Activated CD8-positive, alpha-beta T cell treated with anti-CD3 and anti-CD28 coated beads for 36 hours (primary cell): Measurements from ENCODE around the gene RAD21L1. TPM values are rescaled to one million over a fixed set of nuclear protein-coding genes. Genes with fewer than 3 reads are reported as not detected.

ENCODE experiments used
- ATAC-seq: fragments of 200-7000 bp; cut with Tn5 transposase; one replicate; pipeline ENCODE4 v1.10.0; 2021; ENCODE audit warnings: mild to moderate bottlenecking, moderate library complexity
- CTCF ChIA-PET: fragments of 350-600 bp; sonication (Branson Sonifier 250); formaldehyde crosslinking; loops from one replicate; lab custom pipeline; 2021; ENCODE audit warnings: antibody characterized with exemption; lab: Charles Lee
- POLR2A ChIA-PET: fragments of 350-600 bp; sonication (Branson Sonifier 250); formaldehyde crosslinking; loops from one replicate; lab custom pipeline; 2021; ENCODE audit warnings: antibody characterized with exemption; lab: Charles Lee
- DNase-seq: peaks from one replicate; pipeline ENCODE4 v3.0.0-alpha.2; 2020
- H3K27ac Mint-ChIP-seq: one replicate; pipeline ENCODE4 v1.8.0; 2021; ENCODE audit warnings: mild to moderate bottlenecking, mixed read lengths
- H3K27me3 Mint-ChIP-seq: one replicate; pipeline ENCODE4 v1.8.0; 2021; ENCODE audit warnings: mixed read lengths
- H3K36me3 Mint-ChIP-seq: one replicate; pipeline ENCODE4 v1.8.0; 2021; ENCODE audit warnings: low read depth, mixed read lengths
- H3K4me1 Mint-ChIP-seq: one replicate; pipeline ENCODE4 v1.8.0; 2021; ENCODE audit warnings: low read depth, mixed read lengths
- H3K4me3 Mint-ChIP-seq: one replicate; pipeline ENCODE4 v1.8.0; 2021; ENCODE audit warnings: mild to moderate bottlenecking, moderate library complexity, mixed read lengths
- H3K9me3 Mint-ChIP-seq: one replicate; pipeline ENCODE4 v1.8.0; 2021; ENCODE audit warnings: mixed read lengths
- CTCF ChIP-seq: fragments of 200-600 bp; IDR thresholded peaks from one replicate; pipeline ENCODE4 v1.8.0; 2022; ENCODE audit warnings: antibody characterized with exemption, mild to moderate bottlenecking
- intact Hi-C: fragments of 100-400 bp; cut with micrococcal nuclease; formaldehyde crosslinking; loops from one replicate; pipeline ENCODE4 v1.10.0; 2022
- total RNA-seq, 2 experiments: library from RNA; stranded (reverse); gene quantifications; one replicate each; pipeline ENCODE4 v1.2.3, GENCODE V29; 2021

The RAD21L1 gene
- total RNA-seq, 2 experiments from 2014 or later, result 0.18 to 0.25 TPM

- H3K27ac Mint-ChIP-seq, result peak overlapping the region; percentile 67
Observed at GRCh38 chr20:1263853-1264252, 38.0 kb downstream of the RAD21L1 start.

GRCh38 chr20:1264727-1265126 lies 38.9 kb downstream of the RAD21L1 start:
- ATAC-seq (no peak), DNase-seq (no peak)
- H3K36me3 Mint-ChIP-seq, result peaks cover 7% of the 10 kb centered on the region
- H3K4me1 Mint-ChIP-seq, result peaks cover 42% of the 10 kb centered on the region
- peaks cover 3% of the 10 kb centered on the region for H3K27me3 Mint-ChIP-seq
- peak overlapping the region; percentile 85 for H3K27ac Mint-ChIP-seq
- ChIA-PET POLR2A (interaction anchor here (1.2 to 3.1 kb wide), 2 partner anchors 16 to 125 kb away, joined by 3 to 15 read pairs; no protein-coding TSS in a partner anchor), CTCF (interaction anchor here (0.8 to 2.6 kb wide), 3 partner anchors 10 to 239 kb away, joined by 4 to 9 read pairs (median 7); no protein-coding TSS in a partner anchor)
- no peak for TF ChIP-seq CTCF
- peak overlapping the region; percentile 79 for H3K4me3 Mint-ChIP-seq
- intact Hi-C loops, result no loop called here
- peaks cover 12% of the 10 kb centered on the region for H3K9me3 Mint-ChIP-seq

More at GRCh38 chr20:1263853-1264252, 38.0 kb downstream of the RAD21L1 start:
- intact Hi-C loops, result no loop called here
- H3K27me3 Mint-ChIP-seq, result peaks cover 3% of the 10 kb centered on the region
- peaks cover 42% of the 10 kb centered on the region for H3K4me1 Mint-ChIP-seq
- ChIA-PET POLR2A (interaction anchor here (1.2 kb wide), 1 partner anchor 126 kb away, joined by 3 read pairs; no protein-coding TSS in a partner anchor), CTCF (interaction anchor here (0.6 kb wide), 1 partner anchor 69 kb away, joined by 3 read pairs; no protein-coding TSS in a partner anchor)
- H3K9me3 Mint-ChIP-seq, result peaks cover 12% of the 10 kb centered on the region
- peaks cover 7% of the 10 kb centered on the region for H3K36me3 Mint-ChIP-seq
- DNase-seq (no peak), ATAC-seq (no peak)
- TF ChIP-seq CTCF, result no peak
- H3K4me3 Mint-ChIP-seq, result no peak overlapping the region

GRCh38 chr20:1265226-1265915 lies 39.5 kb downstream of the RAD21L1 start:
- no peak for TF ChIP-seq CTCF
- ATAC-seq, result no peak
- POLR2A ChIA-PET, result interaction anchor here (0.9 to 3.1 kb wide), 6 partner anchors 10 to 201 kb away, joined by 3 to 15 read pairs (median 4); partner anchors contain the start of genes NSFL1C and RAD21L1
- intact Hi-C loops, result no loop called here
- CTCF ChIA-PET, result interaction anchor here (0.8 to 2.6 kb wide), 7 partner anchors 10 to 239 kb away, joined by 3 to 9 read pairs (median 4); no protein-coding TSS in a partner anchor
- Mint-ChIP-seq H3K27me3 (peaks cover 3% of the 10 kb centered on the region), H3K27ac (peak overlapping the region; percentile 88), H3K9me3 (peaks cover 12% of the 10 kb centered on the region), H3K4me3 (peak overlapping the region; percentile 79), H3K36me3 (peaks cover 7% of the 10 kb centered on the region), H3K4me1 (peaks cover 42% of the 10 kb centered on the region)
- no peak for DNase-seq

GRCh38 chr20:1265916-1266166 lies 40.0 kb downstream of the RAD21L1 start:
- ChIA-PET POLR2A (interaction anchor here (0.9 to 3.1 kb wide), 6 partner anchors 11 to 200 kb away, joined by 3 to 15 read pairs (median 4); partner anchors contain the start of genes NSFL1C and RAD21L1), CTCF (interaction anchor here (1.0 to 2.6 kb wide), 7 partner anchors 10 to 53 kb away, joined by 3 to 9 read pairs (median 5); no protein-coding TSS in a partner anchor)
- ATAC-seq, result no peak
- Mint-ChIP-seq H3K9me3 (peaks cover 12% of the 10 kb centered on the region), H3K27me3 (peaks cover 2% of the 10 kb centered on the region), H3K4me1 (peaks cover 42% of the 10 kb centered on the region), H3K27ac (peak overlapping the region; percentile 88), H3K36me3 (peaks cover 7% of the 10 kb centered on the region), H3K4me3 (peak overlapping the region; percentile 79)
- no peak for TF ChIP-seq CTCF
- intact Hi-C loops, result no loop called here
- no peak for DNase-seq
